SU-DHL-6 (cell line): ENCODE data around the gene SYNRG.

ENCODE experiments used
- H2AFZ ChIP-seq: fragments of 200-600 bp; sonication (generic); 2 replicates; pipeline ENCODE4 v1.6.1; 2014; ENCODE audit warnings: low read depth, mild to moderate bottlenecking, moderate library complexity, mixed read lengths, antibody characterized with exemption, low read length; ENCODE audit not compliant: severe bottlenecking
- H3F3A ChIP-seq: fragments of 200-600 bp; shearing (Covaris generic); 2 replicates; pipeline ENCODE4 v1.6.0; 2016; ENCODE audit warnings: antibody characterized with exemption, mild to moderate bottlenecking; ENCODE audit not compliant: insufficient read depth
- H3K27ac ChIP-seq: fragments of 200-600 bp; sonication (generic); 2 replicates; pipeline ENCODE4 v1.5.1; 2016; ENCODE audit warnings: low read depth, mild to moderate bottlenecking, low read length, moderate library complexity, mixed read lengths
- H3K27me3 ChIP-seq: fragments of 200-600 bp; sonication (generic), shearing (Covaris generic); 2 replicates; pipeline ENCODE4 v1.6.0; 2014; ENCODE audit warnings: mild to moderate bottlenecking, low read length
- H3K36me3 ChIP-seq: fragments of 200-600 bp; sonication (generic); 2 replicates; pipeline ENCODE4 v1.6.1; 2014; ENCODE audit warnings: mild to moderate bottlenecking, low read length, mixed read lengths
- H3K4me2 ChIP-seq: fragments of 300-600, 200-600 bp; shearing (Covaris generic), sonication (generic); 2 replicates; pipeline ENCODE4 v1.6.0; 2014; ENCODE audit warnings: low read length, low read depth, mild to moderate bottlenecking; ENCODE audit not compliant: poor library complexity, severe bottlenecking
- H3K4me3 ChIP-seq: fragments of 200-600 bp; sonication (generic); 2 replicates; pipeline ENCODE4 v1.5.1; 2014; ENCODE audit warnings: antibody characterized with exemption, low read length, mild to moderate bottlenecking, mixed read lengths; ENCODE audit not compliant: insufficient read depth, poor library complexity, severe bottlenecking
- H3K79me2 ChIP-seq: fragments of 200-600 bp; sonication (generic); 2 replicates; pipeline ENCODE4 v1.6.1; 2014; ENCODE audit warnings: mild to moderate bottlenecking, low read length, moderate library complexity; ENCODE audit not compliant: insufficient read depth
- H3K9ac ChIP-seq: fragments of 200-600 bp; sonication (generic); 2 replicates; pipeline ENCODE4 v1.7.0; 2014; ENCODE audit warnings: mild to moderate bottlenecking, low read length
- H3K9me2 ChIP-seq: fragments of 200-600 bp; sonication (generic); replicated peaks from 2 replicates; pipeline ENCODE4 v1.6.1; 2014; ENCODE audit warnings: low read length; ENCODE audit not compliant: insufficient read depth
- H3K9me3 ChIP-seq: fragments of 200-600 bp; sonication (generic); 2 replicates; pipeline ENCODE4 v1.6.1; 2014; ENCODE audit warnings: low read length, mixed read lengths; ENCODE audit not compliant: insufficient read depth
- H4K20me1 ChIP-seq: fragments of 200-600 bp; sonication (generic); 2 replicates; pipeline ENCODE4 v1.6.1; 2014; ENCODE audit warnings: low read depth, mild to moderate bottlenecking, antibody characterized with exemption, low read length, moderate library complexity, mixed read lengths
- CTCF ChIP-seq: fragments of 200-600 bp; sonication (generic); IDR thresholded peaks from one replicate; pipeline ENCODE4 v1.5.1; 2017; ENCODE audit warnings: antibody characterized with exemption, mild to moderate bottlenecking, low read length, moderate library complexity; ENCODE audit not compliant: insufficient read depth, poor library complexity, severe bottlenecking
- EZH2phosphoT487 ChIP-seq: fragments of 200-600 bp; sonication (generic), shearing (Covaris generic); conservative IDR thresholded peaks from 2 replicates; pipeline ENCODE4 v1.6.1; 2018; ENCODE audit warnings: mild to moderate bottlenecking, antibody characterized with exemption, low read length, moderate library complexity, mixed read lengths

Gene SYNRG

GRCh38 chr17:37494971-37495370 is 114.2 kb downstream of the SYNRG start:
- H3K9me3 ChIP-seq: no peaks in the 10 kb centered on the region
- H4K20me1 ChIP-seq: peaks cover 3% of the 10 kb centered on the region; the same call in 1 of the 2 replicates
- H3K9ac ChIP-seq: no peak overlapping the region
- H3K9me2 ChIP-seq: no peaks in the 10 kb centered on the region
- H3K27me3 ChIP-seq: no peaks in the 10 kb centered on the region
- H3K4me2 ChIP-seq: no peak overlapping the region
- H3K36me3 ChIP-seq: no peaks in the 10 kb centered on the region
- H3K79me2 ChIP-seq: peaks cover 88% of the 10 kb centered on the region
- H3F3A ChIP-seq: 0 out of 2 replicates have a peak, but pooled peaks cover 3% of the 10 kb centered on the region
- no peak for TF ChIP-seq CTCF
- TF ChIP-seq EZH2phosphoT487: no peak
- H3K4me3 ChIP-seq: no peak overlapping the region
- no peak overlapping the region for H3K27ac ChIP-seq
- no peak overlapping the region for H2AFZ ChIP-seq

GRCh38 chr17:37494401-37494831 is 114.8 kb downstream of the SYNRG start:
- H3K36me3 ChIP-seq: no peaks in the 10 kb centered on the region
- peaks cover 83% of the 10 kb centered on the region for H3K79me2 ChIP-seq
- H2AFZ ChIP-seq: no peak overlapping the region
- 0 out of 2 replicates have a peak, but pooled peaks cover 3% of the 10 kb centered on the region for H3F3A ChIP-seq
- H4K20me1 ChIP-seq: peaks cover 3% of the 10 kb centered on the region; the same call in 1 of the 2 replicates
- H3K9me2 ChIP-seq: no peaks in the 10 kb centered on the region
- no peak overlapping the region for H3K4me2 ChIP-seq
- H3K27me3 ChIP-seq: no peaks in the 10 kb centered on the region
- H3K4me3 ChIP-seq: no peak overlapping the region
- no peak overlapping the region for H3K27ac ChIP-seq
- TF ChIP-seq CTCF (no peak), EZH2phosphoT487 (no peak)
- H3K9me3 ChIP-seq: no peaks in the 10 kb centered on the region
- no peak overlapping the region for H3K9ac ChIP-seq

- H3K36me3 ChIP-seq: no peaks in the 10 kb centered on the region
- H4K20me1 ChIP-seq: peaks cover 3% of the 10 kb centered on the region; the same call in 1 of the 2 replicates
- TF ChIP-seq CTCF: no peak
- no peak for TF ChIP-seq EZH2phosphoT487
- H2AFZ ChIP-seq: no peak overlapping the region
- no peak overlapping the region for H3K9ac ChIP-seq
- no peaks in the 10 kb centered on the region for H3K9me3 ChIP-seq
- no peak overlapping the region for H3K4me3 ChIP-seq
- no peaks in the 10 kb centered on the region for H3K27me3 ChIP-seq
- H3K4me2 ChIP-seq: no peak overlapping the region
- H3K9me2 ChIP-seq: no peaks in the 10 kb centered on the region
- peaks cover 6% of the 10 kb centered on the region for H3F3A ChIP-seq
- no peak overlapping the region for H3K27ac ChIP-seq
- H3K79me2 ChIP-seq: peaks cover 78% of the 10 kb centered on the region
Observed at GRCh38 chr17:37493249-37494027, 115.8 kb downstream of the SYNRG start.
